HepG2 (cell line): ENCODE measurements around the gene KAZALD1. TPM values are rescaled to one million over a fixed set of nuclear protein-coding genes. Genes with fewer than 3 reads are reported as not detected.

Experiments used
- ARID2 ChIP-seq: sonication (generic); formaldehyde crosslinking; IDR thresholded peaks from 2 replicates; pipeline ENCODE4 v1.8.1; 2022; ENCODE audit warnings: mild to moderate bottlenecking, missing genetic modification reagents, borderline replicate concordance
- FOSL1 ChIP-seq: sonication (generic); formaldehyde crosslinking; IDR thresholded peaks from 2 replicates; pipeline ENCODE4 v1.9.0; 2021; ENCODE audit warnings: missing genetic modification reagents, borderline replicate concordance
- FOXK1 ChIP-seq: sonication (generic); formaldehyde crosslinking; IDR thresholded peaks from 2 replicates; pipeline ENCODE4 v1.4.0; 2020; ENCODE audit warnings: low read depth, missing genetic modification reagents, borderline replicate concordance
- GLI4 ChIP-seq: sonication (generic); formaldehyde crosslinking; IDR thresholded peaks from 2 replicates; pipeline ENCODE4 v1.5.1; 2020; ENCODE audit warnings: missing genetic modification reagents, mild to moderate bottlenecking, moderate library complexity, borderline replicate concordance
- HMGA1 ChIP-seq: sonication (generic); formaldehyde crosslinking; conservative IDR thresholded peaks from 2 replicates; pipeline ENCODE4 v1.4.0; 2020; ENCODE audit warnings: missing genetic modification reagents
- IKZF5 ChIP-seq: IDR thresholded peaks from 2 replicates; pipeline ENCODE4 v1.6.1; 2018; ENCODE audit warnings: missing genetic modification reagents, mild to moderate bottlenecking, missing compliant biosample characterization
- KAT7 ChIP-seq: IDR thresholded peaks from 2 replicates; pipeline ENCODE4 v1.6.1; 2018; ENCODE audit warnings: borderline replicate concordance, missing compliant biosample characterization
- KDM4B ChIP-seq: sonication (generic); formaldehyde crosslinking; IDR thresholded peaks from 2 replicates; pipeline ENCODE4 v1.4.0; 2020; ENCODE audit warnings: missing genetic modification reagents
- MIXL1 ChIP-seq: IDR thresholded peaks from 2 replicates; pipeline ENCODE4 v1.6.1; 2016
- NBN ChIP-seq: fragments of 450-650 bp; conservative IDR thresholded peaks from 2 replicates; pipeline ENCODE4 v1.6.1; 2017
- RAD51 ChIP-seq: fragments of 450-650 bp; IDR thresholded peaks from 2 replicates; pipeline ENCODE4 v1.6.1; 2016; ENCODE audit warnings: borderline replicate concordance
- RBAK ChIP-seq: sonication (generic); formaldehyde crosslinking; IDR thresholded peaks from 2 replicates; pipeline ENCODE4 v1.5.1; 2020; ENCODE audit warnings: mild to moderate bottlenecking, missing genetic modification reagents
- SAP130 ChIP-seq: IDR thresholded peaks from 2 replicates; pipeline ENCODE4 v1.6.1; 2016; ENCODE audit warnings: low read depth
- SMARCE1 ChIP-seq: fragments of 450-650 bp; IDR thresholded peaks from 2 replicates; pipeline ENCODE4 v1.6.1; 2017; ENCODE audit warnings: borderline replicate concordance
- SMC3 ChIP-seq: IDR thresholded peaks from 2 replicates; pipeline ENCODE4 v1.6.1; 2011; ENCODE audit warnings: low read length, improper control_type of control experiment
- STAG1 ChIP-seq: sonication (generic); formaldehyde crosslinking; IDR thresholded peaks from 2 replicates; pipeline ENCODE4 v1.4.0; 2020; ENCODE audit warnings: missing genetic modification reagents
- STAT5B ChIP-seq: sonication (generic); formaldehyde crosslinking; IDR thresholded peaks from 2 replicates; pipeline ENCODE4 v1.4.0; 2020; ENCODE audit warnings: missing genetic modification reagents
- TGIF2 ChIP-seq: IDR thresholded peaks from 2 replicates; pipeline ENCODE4 v1.6.1; 2016; ENCODE audit warnings: control low read depth, missing compliant biosample characterization
- XRCC5 ChIP-seq: fragments of 200-400 bp; formaldehyde crosslinking; optimal IDR thresholded peaks from 2 replicates; pipeline ENCODE3; 2017; ENCODE audit warnings: mild to moderate bottlenecking, low read length
- YEATS2 ChIP-seq: sonication (generic); formaldehyde crosslinking; IDR thresholded peaks from 2 replicates; pipeline ENCODE4 v1.4.0; 2020; ENCODE audit warnings: missing genetic modification reagents, borderline replicate concordance
- YEATS4 ChIP-seq: sonication (generic); formaldehyde crosslinking; IDR thresholded peaks from 2 replicates; pipeline ENCODE4 v1.4.0; 2020; ENCODE audit warnings: missing genetic modification reagents, borderline replicate concordance
- ZBTB20 ChIP-seq: sonication (generic); formaldehyde crosslinking; IDR thresholded peaks from 2 replicates; pipeline ENCODE4 v1.8.1; 2023; ENCODE audit warnings: missing genetic modification reagents, low read depth, mild to moderate bottlenecking, borderline replicate concordance
- ZNF282 ChIP-seq: fragments of 450-650 bp; IDR thresholded peaks from 2 replicates; pipeline ENCODE4 v1.6.1; 2018; ENCODE audit not compliant: partially characterized antibody
- ZNF337 ChIP-seq: sonication (generic); formaldehyde crosslinking; IDR thresholded peaks from 2 replicates; pipeline ENCODE4 v1.5.1; 2020; ENCODE audit warnings: missing genetic modification reagents, low read depth, mild to moderate bottlenecking, borderline replicate concordance
- ZNF382 ChIP-seq: sonication (generic); formaldehyde crosslinking; IDR thresholded peaks from 2 replicates; pipeline ENCODE4 v1.5.0; 2020; ENCODE audit warnings: missing genetic modification reagents, mild to moderate bottlenecking, borderline replicate concordance
- ZNF629 ChIP-seq: sonication (generic); formaldehyde crosslinking; conservative IDR thresholded peaks from 2 replicates; pipeline ENCODE4 v1.5.0; 2020; ENCODE audit warnings: missing genetic modification reagents
- ZNF710 ChIP-seq: sonication (generic); formaldehyde crosslinking; IDR thresholded peaks from 2 replicates; pipeline ENCODE4 v1.5.0; 2020; ENCODE audit warnings: mild to moderate bottlenecking, missing genetic modification reagents, borderline replicate concordance
- ZNF747 ChIP-seq: sonication (generic); formaldehyde crosslinking; IDR thresholded peaks from 2 replicates; pipeline ENCODE4 v1.8.1; 2023; ENCODE audit warnings: missing genetic modification reagents, mild to moderate bottlenecking, borderline replicate concordance
- ZNF792 ChIP-seq: IDR thresholded peaks from 2 replicates; pipeline ENCODE4 v1.6.1; 2016
- ZSCAN22 ChIP-seq: sonication (generic); formaldehyde crosslinking; IDR thresholded peaks from 2 replicates; pipeline ENCODE4 v1.4.0; 2020; ENCODE audit warnings: mild to moderate bottlenecking, missing genetic modification reagents
- polyA plus RNA-seq, 8 experiments: library from polyadenylated mRNA; depleted of rRNA in 3 of 8; stranded (reverse) in 7 of 8; unstranded in 1 of 8; fragments of >200 nt; fragmentation: Illumina TruSeq in 4 of 8; extraction: Trizol in 4 of 8; gene quantifications; 2 replicates each; pipeline versions ENCODE4 v1.2.1 to v1.2.3, GENCODE V29; 2011 to 2016; ENCODE audit warnings: low read depth in 4 of 8, missing spikeins in 1 of 8, mixed read lengths in 1 of 8; ENCODE audit not compliant: insufficient read depth in 1 of 8
- total RNA-seq, 5 experiments: library from RNA; depleted of rRNA; stranded (reverse); fragments of >200 nt; fragmentation: Illumina TruSeq; extraction: Trizol; gene quantifications; 2 replicates each; pipeline ENCODE4 v1.2.3, GENCODE V29; 2016; ENCODE audit warnings: low read depth in 1 of 5

Gene KAZALD1
- total and polyA plus RNA-seq, 2 of the 13 experiments (the other 11 are each of a cell fraction or from before 2014, with no cell fraction given): 16.7 to 27.7 TPM

GRCh38 chr10:101060036-101060950, 1.5 kb upstream of the KAZALD1 start (continued):
- TF ChIP-seq KAT7 (no peak), STAT5B (CRISPR knock-in tag) (no peak), HMGA1 (CRISPR knock-in tag) (no peak), ZNF747 (CRISPR knock-in tag) (peak; percentile 33; the same call in 1 of the 2 replicates), XRCC5 (no peak), ZBTB20 (CRISPR knock-in tag) (peak; percentile 57), SMARCE1 (no peak), ZSCAN22 (CRISPR knock-in tag) (no peak), ZNF629 (CRISPR knock-in tag) (no peak), SMC3 (peak; percentile 96), ZNF282 (no peak), ZNF382 (CRISPR knock-in tag) (no peak), ZNF337 (no peak), RAD51 (no peak), MIXL1 (CRISPR knock-in tag) (no peak), FOXK1 (no peak), YEATS2 (CRISPR knock-in tag) (peak; percentile 63; the same call in 1 of the 2 replicates), NBN (no peak), ZNF710 (0 out of 2 replicates have a peak, but pooled peaks have one; percentile 40), STAG1 (CRISPR knock-in tag) (peak; percentile 78), YEATS4 (no peak), SAP130 (peak; percentile 85), GLI4 (CRISPR knock-in tag) (no peak), KDM4B (CRISPR knock-in tag) (no peak), TGIF2 (CRISPR knock-in tag) (peak; percentile 74; the same call in 1 of the 2 replicates), IKZF5 (CRISPR knock-in tag) (peak; percentile 30; the same call in 1 of the 2 replicates), FOSL1 (CRISPR knock-in tag) (no peak), RBAK (CRISPR knock-in tag) (no peak), ZNF792 (CRISPR knock-in tag) (no peak), ARID2 (CRISPR knock-in tag) (0 out of 2 replicates have a peak, but pooled peaks have one; percentile 17)
